IMR-90 (cell line): Measurements from ENCODE around the gene POU2F2.

ENCODE experiments used
- CTCF ChIP-seq: conservative IDR thresholded peaks from 2 replicates; pipeline ENCODE4 v1.5.1; 2012; ENCODE audit warnings: mild to moderate bottlenecking, low read depth, low read length, improper control_type of control experiment
- ELK1 ChIP-seq: fragments of 150-350 bp; IDR thresholded peaks from 2 replicates; pipeline ENCODE4 v1.6.1; 2016; ENCODE audit warnings: low read depth, mild to moderate bottlenecking, low read length, moderate library complexity, borderline replicate concordance
- FOS ChIP-seq: fragments of 150-350 bp; IDR thresholded peaks from 2 replicates; pipeline ENCODE4 v1.6.1; 2016; ENCODE audit warnings: low read depth, low read length
- MAZ ChIP-seq: IDR thresholded peaks from 2 replicates; pipeline ENCODE4 v1.6.1; 2012; ENCODE audit warnings: low read depth, mild to moderate bottlenecking, low read length, improper control_type of control experiment, moderate library complexity, borderline replicate concordance
- POLR2A ChIP-seq: IDR thresholded peaks from 2 replicates; pipeline ENCODE4 v1.6.1; 2012; ENCODE audit warnings: mild to moderate bottlenecking, low read depth, low read length
- SMC3 ChIP-seq: fragments of 150-350 bp; IDR thresholded peaks from 2 replicates; pipeline ENCODE4 v1.6.1; 2016; ENCODE audit warnings: low read depth, mild to moderate bottlenecking, antibody characterized with exemption, low read length, moderate library complexity
- USF2 ChIP-seq: fragments of 150-350 bp; IDR thresholded peaks from 2 replicates; pipeline ENCODE4 v1.6.1; 2017; ENCODE audit warnings: mild to moderate bottlenecking, antibody characterized with exemption, low read length, low read depth

- TF ChIP-seq CTCF (no peak), POLR2A (no peak), FOS (no peak), MAZ (no peak), USF2 (no peak), SMC3 (no peak), ELK1 (no peak)
Observed at GRCh38 chr19:42086188-42086736, 46.0 kb downstream of the POU2F2 start.
